GM19395 (cell line): ENCODE data around the gene RIPK1.
A peak's percentile ranks its signal among the peaks of the same experiment; 100 is the strongest.
"Not testable (repeated sequence)": the region's sequence is repeated elsewhere in the genome, so short reads cannot be mapped to it uniquely, and the experiment has no call there.

ENCODE experiments used
- ATAC-seq: cut with Tn5 transposase; IDR thresholded peaks from one replicate; pipeline ENCODE4 v1.9.1; 2021; ENCODE audit warnings: mild to moderate bottlenecking, moderate library complexity; ENCODE audit not compliant: unreplicated experiment

Gene RIPK1

DNA sequence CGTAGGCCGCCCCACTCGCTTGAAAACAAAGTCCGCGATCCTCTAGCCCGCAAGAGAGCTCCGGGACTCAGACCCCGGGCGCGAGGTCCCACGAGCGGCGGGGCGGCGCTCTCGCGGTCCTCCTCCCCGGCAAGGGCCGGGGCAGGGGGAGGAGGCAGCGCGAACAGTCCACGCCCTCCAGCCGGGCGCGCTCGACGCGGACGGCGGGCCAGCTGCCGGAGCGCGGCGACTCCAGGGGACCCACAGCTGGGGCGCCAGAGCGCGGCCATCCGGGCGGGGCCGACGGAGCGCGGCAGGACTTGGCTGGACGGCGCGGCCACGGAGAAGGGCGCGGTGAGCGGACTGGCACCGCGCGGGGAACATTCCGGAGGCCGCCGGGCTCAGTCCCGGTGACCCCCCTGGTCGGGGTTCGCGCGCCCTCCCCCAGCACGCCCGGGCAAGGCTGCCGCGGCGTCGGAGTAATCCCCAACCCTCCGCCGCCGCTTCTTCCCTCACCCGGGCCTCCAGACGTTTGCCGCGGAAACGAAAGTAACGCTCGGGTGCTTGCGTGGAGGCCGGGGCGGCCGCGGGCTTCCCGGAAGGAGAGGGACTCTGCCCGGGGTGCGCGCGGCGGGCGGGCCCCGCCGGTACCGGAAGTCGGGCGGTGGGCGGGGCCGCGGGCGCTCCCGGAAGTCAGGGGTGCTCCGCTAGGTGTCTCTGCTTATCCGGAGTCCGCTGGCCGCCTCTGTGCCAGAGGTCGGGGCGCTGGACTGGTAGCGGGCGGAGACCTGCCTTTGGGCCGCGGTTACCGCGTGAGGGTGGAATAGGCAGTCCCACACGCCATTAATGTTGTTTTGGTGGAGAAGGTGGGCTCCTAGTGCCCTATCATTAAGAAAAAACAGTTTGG, at the start of gene RIPK1:
Gene RIPK1 (plus strand): TSS at position 166 of the 886 bp plus-strand sequence. CDS start 8,330 bp downstream, outside the sequence.
- ATAC-seq: peak; percentile 88

DNA sequence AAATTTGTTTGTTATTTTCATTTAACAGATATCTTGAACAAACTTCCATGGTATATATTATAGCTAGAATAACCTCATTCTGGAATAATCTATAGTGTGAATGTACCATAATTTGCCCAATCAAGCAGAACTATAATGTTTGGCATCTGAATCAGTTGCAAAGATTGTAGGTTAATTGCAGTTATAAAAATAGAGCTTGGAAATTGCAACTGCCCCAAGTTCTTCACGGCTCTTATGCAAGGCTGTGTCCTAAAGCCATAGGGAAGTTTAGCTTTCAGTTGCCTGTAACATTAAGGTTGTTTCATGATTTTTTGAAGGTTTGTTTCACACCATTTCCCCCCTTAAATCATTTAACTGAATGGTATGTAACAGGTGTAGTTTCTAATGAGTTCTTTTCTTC, 49.2 kb upstream of the RIPK1 start:
- no peak for ATAC-seq

DNA sequence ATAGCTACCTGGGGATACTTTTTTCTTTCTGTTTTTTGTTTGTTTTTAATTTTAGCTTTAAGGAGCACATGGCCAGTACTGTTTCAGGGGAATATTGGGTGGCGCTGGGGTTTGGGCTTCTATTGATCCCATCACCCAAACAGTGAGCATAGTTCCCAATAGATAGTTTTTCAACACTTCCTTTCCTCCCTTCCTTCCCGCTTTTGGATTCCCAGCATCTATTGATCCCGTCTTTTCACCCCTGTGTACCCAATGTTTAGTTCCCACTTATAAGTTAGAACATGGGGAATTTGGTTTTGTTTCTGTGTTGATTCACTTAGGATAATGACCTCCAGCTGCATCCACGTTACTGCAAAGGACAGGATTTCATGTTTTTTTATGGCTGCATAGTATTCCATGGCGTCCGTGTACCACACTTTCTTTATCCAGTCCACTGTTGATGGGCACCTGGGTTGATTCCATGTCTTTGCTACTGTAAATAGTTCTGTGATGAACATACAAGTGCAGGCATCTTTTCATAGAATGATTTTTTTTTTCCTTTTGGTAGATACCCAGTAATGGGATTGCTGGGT, 48.5 kb upstream of the RIPK1 start:
- no peak for ATAC-seq

DNA sequence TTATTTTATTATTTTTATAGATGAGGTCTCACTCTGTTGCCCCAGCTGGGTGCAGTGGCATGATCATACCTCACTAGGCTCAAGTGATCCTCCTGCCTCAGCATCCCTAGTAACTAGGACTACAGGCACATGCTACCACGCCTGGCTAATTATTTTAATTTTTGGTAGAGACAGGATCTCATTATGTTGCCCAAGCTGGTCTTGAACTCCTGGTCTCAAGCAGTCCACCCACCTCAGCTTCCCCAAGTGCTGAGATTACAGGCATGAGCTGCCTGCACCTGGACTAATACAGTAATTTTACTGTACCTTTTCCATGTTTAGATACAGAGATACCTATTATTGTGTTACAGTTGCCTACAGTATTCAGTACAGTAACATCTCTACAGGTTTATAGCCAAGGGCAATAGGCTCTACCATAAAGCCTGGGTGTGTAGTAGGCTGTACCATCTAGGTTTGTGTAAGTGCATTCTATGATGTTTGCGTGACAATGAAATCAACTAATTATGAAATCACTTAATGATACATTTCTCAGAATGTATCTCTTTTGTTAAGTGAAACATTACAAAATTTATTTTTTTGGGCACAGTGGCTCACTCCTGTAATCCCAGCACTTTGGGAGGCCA, 47.2 kb upstream of the RIPK1 start:
- not testable (repeated sequence) for ATAC-seq

DNA sequence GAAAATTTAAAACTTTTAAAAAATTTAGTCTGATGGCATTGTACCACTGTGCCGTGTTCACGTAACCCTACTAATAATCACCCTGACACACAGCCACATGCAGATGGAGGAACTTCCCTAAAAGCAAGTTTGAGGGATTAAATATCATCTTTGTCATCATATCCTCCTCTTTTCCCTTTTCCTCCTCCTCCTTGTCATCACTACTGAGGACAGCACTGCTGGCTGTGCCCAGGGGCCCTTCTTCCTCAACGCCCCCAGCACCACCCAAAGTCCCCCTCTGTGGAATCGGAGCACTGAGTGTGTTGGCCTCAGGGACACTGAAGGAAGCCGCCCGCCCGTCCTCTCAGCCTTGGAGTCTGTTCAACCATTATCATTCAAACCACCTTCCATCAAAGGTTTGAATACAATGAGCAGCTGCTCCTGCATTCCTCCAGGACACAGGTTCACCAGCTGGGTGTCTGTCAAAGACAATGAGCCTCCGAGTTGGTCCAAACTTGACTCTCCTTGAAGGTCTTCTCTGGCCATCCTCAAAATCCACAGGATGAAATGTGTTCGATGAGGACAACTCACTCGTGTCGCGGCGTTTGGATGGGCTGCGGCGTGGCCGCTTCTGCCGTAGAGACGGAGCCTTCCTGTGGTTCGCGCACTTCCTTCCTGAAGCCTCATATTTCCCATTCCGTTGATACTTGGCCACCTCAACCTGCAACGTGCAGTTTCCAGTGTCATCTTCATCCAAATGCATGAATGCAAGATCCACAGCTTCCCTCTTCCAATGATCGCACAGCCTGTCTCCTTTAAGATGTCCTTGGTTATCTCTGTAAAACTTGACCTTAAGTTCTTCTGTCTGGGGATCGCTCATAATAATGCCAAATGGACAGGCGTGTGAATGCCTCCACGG, 45.3 kb upstream of the RIPK1 start:
- no peak for ATAC-seq

DNA sequence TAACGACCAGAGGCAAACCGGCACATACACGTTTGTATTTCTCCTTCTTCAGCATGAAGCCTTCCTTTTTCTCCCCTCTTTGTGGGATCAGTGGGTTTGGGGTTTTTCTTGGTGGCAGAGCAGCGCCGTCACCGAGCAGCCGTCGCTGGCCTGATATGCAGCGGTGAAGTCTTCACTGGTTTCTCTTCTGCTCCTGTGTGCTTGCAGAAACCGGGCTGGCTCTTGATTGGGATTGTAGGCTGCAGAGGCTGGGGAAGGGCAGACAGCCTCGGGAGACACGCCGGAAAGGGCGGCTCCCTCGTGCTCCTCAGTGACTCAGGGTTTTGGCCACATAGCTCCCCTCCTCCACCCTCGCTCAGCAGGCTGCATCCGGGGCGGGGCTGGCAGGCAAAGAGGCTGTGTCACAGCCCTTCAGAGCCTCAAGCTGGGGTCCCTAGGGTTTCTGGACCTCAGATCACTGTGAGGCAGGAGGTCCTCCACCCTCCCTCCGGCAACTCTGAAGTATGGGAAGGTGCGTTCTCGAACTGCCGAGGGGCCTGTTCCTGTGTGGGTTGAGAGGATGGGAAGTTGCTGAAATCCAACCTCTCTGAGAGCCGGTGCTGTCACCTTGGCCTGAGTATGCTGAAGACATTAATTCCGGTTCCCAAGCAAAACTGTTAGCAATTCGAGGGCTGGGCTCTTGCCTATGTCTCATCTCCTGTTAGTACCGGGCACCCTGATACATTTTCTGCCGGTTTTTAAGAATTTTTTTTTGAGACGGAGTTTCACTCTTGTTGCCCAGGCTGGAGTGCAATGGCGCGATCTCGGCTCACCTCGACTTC, 44.4 kb upstream of the RIPK1 start:
- ATAC-seq: peak; percentile 87

DNA sequence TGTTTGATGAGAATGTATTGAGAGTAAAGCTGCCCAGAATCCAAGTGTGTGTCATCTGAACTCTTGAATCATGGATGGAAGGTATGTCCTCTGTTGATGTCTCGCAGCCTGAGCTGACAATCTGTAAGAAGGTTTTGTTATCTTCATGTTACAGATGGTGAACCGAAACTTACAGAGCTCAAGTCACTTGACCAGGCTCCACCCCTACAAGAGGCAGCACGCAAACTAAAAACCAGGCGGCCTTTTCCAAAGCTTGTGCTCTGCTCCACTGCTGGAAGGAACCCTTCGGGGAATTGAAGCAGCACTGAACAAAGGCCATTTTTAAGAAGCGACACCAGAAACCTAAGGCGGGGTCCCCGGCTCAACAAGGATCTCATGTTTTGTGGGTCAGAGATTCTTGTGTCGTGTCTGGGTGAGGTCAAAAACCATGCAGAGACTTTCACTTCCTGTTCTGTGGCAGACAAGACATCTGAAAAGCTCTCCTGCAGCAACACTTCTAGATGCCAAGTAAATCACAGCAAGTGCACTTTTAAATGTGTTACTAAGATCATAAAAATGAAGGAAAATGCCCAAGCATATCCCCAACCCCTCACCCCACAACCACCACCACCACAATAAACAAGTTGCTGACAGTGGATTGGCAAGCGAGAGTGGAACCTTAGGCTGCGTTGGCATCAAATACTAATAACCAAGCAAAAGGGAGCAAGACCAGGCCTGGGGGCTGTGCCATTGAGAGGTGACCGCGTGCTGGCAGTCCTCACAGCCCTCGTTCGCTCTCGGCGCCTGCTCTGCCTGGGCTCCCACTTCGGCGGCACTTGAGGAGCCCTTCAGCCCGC, 41.3 kb upstream of the RIPK1 start:
- peak; percentile 78 for ATAC-seq

DNA sequence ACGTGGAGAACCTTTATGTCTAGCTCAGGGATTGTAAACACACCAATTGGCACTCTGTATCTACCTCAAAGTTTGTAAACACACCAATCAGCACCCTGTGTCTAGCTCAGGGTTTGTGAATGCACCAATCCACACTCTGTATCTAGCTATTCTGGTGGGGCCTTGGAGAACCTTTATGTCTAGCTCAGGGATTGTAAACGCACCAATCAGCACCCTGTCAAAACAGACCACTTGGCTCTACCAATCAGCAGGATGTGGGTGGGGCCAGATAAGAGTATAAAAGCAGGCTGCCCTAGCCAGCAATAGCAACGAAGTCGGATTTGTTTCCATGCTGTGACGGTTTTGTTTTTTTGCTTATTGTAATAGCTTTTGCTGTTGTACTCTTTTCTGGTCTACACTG, 40.1 kb upstream of the RIPK1 start:
- not testable (repeated sequence) for ATAC-seq

DNA sequence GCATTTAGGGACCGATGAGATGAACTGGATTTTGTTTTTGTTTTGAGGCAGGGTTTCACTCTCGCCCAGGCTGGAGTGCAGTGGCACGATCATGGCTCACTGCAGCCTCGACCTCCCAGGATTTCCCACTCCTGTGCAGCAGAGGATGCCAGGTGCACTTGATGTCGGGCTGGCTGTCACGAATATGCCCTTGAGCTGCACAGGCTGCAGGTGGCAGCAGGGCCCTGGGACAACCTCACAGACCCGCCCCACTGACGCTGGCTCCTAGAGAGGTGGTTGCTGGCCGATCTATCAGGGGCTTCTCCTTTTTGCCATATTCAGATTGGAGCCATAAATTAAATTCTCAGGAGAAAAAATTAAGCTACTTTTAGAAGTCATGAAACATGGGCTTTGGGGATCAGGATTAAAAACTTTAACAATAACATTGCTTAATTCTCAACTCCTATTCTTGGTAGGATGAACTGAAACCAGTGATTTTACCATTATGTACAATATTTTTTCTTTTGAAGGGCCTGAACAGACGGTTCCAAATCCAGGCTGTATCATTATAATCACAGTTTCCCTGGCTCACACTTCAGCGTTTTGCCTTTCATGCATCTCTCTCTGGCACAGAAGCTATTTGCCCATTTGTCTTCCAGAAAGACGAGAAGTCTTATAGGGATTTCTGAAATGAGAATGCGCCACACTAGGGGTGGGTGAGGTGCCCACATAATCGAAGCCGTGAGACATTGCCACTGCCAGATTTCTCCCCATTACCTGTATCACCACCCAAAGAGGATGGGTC, 36.2 kb upstream of the RIPK1 start:
- ATAC-seq: no peak

DNA sequence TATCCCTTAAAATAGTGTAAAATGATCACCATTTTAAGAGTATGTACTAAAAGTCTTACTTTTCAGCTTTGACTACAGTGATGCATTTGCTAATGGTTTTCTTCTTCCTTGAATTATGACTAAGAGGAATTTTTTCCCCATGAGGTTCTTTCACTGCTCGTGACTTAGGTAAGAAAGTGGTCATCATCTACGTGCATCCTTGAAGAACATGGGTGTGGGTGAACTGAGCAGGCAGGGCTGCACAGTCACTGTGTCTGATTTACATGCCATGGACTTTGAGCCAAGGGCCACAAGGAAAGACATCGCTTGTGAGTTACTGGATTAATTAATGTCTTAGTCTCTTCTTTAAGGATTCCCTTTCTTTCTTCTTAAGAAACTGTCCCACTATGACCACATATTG, 35.3 kb upstream of the RIPK1 start:
- no peak for ATAC-seq

DNA sequence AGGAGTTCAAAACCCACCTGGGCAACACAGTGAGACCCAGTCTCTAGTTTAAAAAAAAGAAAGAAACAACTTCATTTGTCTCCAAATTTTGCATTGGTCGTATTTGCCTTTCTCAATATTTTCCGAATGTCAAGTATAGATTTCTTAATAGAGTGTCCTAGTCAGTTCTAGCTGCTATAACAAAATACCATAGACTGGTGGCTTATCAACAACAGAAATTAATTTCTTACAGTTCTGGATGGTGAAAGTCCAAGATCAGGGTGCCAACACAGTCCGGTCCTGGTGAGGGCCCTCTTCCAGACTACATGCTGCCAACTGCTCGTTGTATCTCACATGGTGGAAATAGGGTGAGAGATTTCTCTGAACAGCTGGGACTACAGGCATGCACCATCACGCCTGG, 34.6 kb upstream of the RIPK1 start:
- no peak for ATAC-seq

DNA sequence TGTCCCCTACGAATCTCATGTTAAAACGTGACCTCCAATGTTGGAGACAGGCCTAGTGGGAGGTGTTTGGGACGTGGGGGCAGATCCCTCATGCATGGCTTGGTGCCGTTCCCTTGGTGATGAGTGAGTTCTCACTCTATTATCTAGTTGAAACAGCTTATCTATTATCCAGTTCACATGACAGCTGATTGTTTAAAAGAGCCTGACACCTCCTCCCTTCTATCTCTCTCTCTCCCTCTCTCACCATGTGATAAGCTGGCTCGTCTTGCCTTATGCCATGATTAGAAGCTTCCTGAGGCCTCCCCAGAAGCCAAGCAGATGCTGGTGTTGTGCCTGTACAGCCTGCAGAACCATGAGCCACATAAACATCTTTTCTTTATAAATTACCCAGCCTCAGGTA, 32.9 kb upstream of the RIPK1 start:
- ATAC-seq: no peak

DNA sequence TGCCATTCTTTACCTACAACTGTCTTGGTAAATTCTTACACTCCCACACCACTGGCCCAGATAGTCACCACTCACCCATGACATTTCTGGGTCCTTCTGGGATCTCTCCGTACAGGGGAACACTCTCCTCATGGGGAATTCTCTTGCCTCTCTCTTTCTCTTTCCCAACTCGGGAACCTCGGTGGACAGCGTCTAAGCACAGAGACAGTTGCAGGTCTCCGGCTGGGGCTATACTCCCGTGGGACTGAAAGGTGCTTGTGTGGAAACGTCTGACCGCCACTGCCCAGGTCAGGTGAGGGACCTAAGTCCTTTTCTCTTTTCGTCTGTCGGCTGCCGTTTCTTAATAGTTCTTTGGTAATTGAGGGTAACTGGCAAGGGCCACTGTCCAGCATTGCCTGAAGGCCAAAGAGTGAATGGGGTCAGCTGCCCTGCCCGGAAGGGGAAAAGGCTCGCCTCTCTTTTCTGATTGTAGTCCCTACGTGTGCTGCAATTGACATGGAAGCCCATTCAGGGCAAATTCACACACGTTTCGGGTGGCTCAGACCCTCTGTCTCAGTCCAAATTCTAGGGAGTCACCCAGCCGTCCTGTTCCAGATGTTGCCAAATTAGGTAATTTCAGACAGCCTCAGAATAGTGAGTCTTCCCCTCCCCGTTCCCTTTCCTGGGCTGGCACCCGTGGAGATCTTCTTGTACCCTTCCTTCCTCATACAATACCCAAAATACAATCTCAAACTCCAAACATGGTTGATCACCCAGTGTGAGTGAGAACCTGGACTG, 31.2 kb upstream of the RIPK1 start:
- no peak for ATAC-seq

DNA sequence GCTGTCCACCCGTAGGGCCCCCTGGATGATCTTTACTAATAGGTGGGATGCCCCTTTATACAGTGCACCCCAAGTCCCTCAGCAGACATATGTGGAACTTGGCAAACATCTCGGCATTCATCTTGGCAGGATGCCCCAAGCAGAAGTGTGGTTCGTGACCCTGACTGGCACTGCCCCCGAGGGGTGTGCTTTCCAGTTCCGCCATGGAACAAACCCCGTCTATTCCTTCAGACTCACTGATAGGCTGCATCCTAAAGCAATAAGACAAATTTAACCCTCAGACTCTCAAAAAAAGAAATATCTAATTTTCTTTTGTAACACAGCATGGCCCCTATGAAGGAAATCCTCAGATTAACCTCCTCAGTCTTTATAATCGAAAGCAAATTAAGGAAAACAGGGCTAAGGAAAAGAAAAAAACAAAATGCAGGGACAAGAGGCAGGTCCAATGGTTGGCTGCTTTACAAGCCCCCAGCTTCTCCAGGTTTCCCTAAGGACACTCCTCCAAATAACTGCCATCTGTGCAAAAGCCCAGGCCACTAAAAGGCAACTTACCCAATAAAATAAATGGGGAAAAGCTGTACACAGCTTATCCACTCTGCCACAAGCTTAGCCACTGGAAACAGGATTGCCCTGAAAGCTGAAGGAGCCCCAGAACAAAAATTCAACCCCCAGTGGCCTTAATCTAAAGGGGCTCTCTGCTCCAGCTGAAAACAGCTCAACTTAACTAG, 30.5 kb upstream of the RIPK1 start:
- no peak for ATAC-seq

DNA sequence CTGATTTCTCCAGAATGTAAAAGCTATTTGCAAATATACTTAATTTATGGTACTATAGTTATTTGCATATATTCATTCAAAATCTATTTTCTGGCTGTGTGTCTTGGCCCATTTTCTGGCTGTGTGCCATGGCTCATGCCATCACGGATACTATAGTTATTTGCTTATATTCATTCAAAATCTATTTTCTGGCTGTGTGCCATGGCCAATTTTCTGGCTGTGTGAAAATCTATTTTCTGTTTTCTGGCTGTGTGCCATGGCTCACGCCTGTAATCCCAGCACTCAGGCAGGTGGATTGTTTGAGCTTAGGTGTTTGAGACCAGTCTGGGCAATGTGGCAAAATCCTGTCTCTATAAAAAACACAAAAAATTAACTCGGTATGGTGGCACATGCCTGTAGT, 28.9 kb upstream of the RIPK1 start:
- ATAC-seq: no peak

DNA sequence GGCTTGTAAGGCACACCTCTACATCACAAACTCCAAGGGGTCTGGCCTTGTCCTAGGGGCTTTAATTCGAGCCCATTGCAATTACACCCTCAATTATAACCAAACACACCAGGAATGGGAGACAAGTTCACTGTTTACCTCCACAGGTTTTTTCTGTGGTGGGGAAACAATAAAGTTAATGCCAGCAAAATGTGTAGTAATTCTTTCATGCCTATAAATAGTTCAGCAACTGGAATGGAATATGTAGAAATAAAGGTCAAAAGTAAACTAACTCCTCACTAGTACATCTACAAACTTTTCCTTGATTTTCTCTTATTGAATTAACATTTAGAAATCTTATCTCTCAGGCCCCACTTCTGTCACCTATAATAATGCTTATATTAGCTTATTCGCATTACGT, 27.1 kb upstream of the RIPK1 start:
- ATAC-seq: no peak

DNA sequence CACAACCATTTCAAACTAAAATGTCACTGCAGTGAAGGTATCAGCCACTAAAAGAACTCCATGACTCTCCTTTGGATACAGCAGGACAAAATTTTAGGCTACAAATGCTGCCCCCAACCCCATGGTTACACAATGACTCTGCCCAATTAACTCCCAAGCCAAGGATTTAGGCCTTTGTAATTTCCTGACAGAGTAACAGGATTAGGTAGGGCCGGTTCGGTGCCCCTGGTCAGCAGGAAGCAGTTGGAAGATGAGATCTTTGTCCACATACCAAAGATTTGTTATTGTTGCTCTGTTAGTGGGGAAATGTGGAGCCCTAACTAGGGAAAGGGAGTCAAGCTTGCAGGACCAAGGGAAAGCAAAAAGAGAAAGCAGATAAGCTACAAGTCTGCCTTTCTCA, 26.7 kb upstream of the RIPK1 start:
- ATAC-seq: no peak
